Mesothelial cell of epicardium (in vitro differentiated cells): ENCODE data around the gene DIP2B. TPM values are rescaled to one million over a fixed set of nuclear protein-coding genes. Genes with fewer than 3 reads are reported as not detected.

Source experiments
- DNase-seq, 2 experiments: peaks; one replicate each; pipeline ENCODE4 v3.0.0; 2021; ENCODE audit warnings: low spot score in 2 of 2; ENCODE audit not compliant: unreplicated experiment in 2 of 2
- H3K27ac Mint-ChIP-seq: 2 replicates; pipeline ENCODE4 v1.8.0; 2021; ENCODE audit warnings: mixed read lengths
- H3K27me3 Mint-ChIP-seq: 2 replicates; pipeline ENCODE4 v1.8.0; 2021; ENCODE audit warnings: low read depth, mixed read lengths
- H3K36me3 Mint-ChIP-seq: 2 replicates; pipeline ENCODE4 v1.8.0; 2021; ENCODE audit warnings: mixed read lengths
- H3K4me1 Mint-ChIP-seq: 2 replicates; pipeline ENCODE4 v1.8.0; 2021; ENCODE audit warnings: mixed read lengths
- H3K4me3 Mint-ChIP-seq: 2 replicates; pipeline ENCODE4 v1.8.0; 2021; ENCODE audit warnings: mild to moderate bottlenecking, moderate library complexity, mixed read lengths
- H3K9me3 Mint-ChIP-seq: 2 replicates; pipeline ENCODE4 v1.8.0; 2021; ENCODE audit warnings: mixed read lengths
- total RNA-seq: library from RNA; stranded (reverse); gene quantifications from 3 replicates; pipeline ENCODE4 v1.2.1, GENCODE V29; 2021
- TF ChIP-seq, protein P1 (sequence below): fragments of 200-600 bp; sonication (generic); IDR thresholded peaks from one replicate; pipeline ENCODE4 v1.5.0; 2021; ENCODE audit warnings: antibody characterized with exemption; ENCODE audit not compliant: unreplicated experiment

The DIP2B gene
- total RNA-seq, 1 donor from 2014 or later, result 32.0 TPM

DNA sequence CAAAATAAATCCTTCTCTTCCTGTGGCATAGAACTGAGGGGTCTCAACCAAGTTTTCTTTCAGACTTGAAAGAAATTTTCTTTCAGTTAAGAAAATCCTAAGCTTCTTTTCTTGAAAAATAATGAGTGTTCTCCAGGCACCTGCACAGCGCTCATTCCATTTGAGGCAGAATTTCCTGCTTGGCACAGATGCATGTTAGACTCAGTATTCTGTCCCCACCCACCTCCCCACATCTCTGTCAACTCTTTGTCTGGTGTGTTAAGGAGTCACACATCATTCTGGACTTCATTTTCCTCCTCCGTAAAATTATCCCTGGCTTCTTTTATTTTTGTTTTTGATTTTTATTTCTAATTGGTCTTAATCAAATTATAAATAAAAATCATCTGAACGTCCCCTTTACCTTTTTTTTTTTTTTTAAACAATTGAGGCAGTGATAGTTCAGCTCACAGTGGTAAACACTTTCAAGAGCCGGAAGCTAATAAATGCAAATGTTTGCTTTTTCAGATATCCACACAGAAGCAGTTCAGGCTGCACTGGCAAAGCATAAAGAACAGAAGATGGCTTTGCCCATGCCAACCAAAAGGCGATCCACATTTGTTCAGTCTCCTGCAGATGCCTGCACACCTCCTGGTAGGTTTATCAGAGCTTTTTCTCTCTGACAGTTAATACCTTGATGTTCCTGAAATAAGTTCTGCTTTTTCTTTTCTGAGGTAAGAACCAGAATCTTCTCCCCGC lies 155.1 kb downstream of the DIP2B start:
- no peak for DNase-seq
- H3K27ac Mint-ChIP-seq, result peak overlapping the region; percentile 74
- H3K9me3 Mint-ChIP-seq, result peaks cover 13% of the 10 kb centered on the region
- peaks cover 16% of the 10 kb centered on the region for H3K36me3 Mint-ChIP-seq
- no peak overlapping the region for H3K4me3 Mint-ChIP-seq
- H3K27me3 Mint-ChIP-seq, result no peaks in the 10 kb centered on the region
- peaks cover 31% of the 10 kb centered on the region for H3K4me1 Mint-ChIP-seq
- TF ChIP-seq, protein P1, sequence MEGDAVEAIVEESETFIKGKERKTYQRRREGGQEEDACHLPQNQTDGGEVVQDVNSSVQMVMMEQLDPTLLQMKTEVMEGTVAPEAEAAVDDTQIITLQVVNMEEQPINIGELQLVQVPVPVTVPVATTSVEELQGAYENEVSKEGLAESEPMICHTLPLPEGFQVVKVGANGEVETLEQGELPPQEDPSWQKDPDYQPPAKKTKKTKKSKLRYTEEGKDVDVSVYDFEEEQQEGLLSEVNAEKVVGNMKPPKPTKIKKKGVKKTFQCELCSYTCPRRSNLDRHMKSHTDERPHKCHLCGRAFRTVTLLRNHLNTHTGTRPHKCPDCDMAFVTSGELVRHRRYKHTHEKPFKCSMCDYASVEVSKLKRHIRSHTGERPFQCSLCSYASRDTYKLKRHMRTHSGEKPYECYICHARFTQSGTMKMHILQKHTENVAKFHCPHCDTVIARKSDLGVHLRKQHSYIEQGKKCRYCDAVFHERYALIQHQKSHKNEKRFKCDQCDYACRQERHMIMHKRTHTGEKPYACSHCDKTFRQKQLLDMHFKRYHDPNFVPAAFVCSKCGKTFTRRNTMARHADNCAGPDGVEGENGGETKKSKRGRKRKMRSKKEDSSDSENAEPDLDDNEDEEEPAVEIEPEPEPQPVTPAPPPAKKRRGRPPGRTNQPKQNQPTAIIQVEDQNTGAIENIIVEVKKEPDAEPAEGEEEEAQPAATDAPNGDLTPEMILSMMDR, result no peak

DNA sequence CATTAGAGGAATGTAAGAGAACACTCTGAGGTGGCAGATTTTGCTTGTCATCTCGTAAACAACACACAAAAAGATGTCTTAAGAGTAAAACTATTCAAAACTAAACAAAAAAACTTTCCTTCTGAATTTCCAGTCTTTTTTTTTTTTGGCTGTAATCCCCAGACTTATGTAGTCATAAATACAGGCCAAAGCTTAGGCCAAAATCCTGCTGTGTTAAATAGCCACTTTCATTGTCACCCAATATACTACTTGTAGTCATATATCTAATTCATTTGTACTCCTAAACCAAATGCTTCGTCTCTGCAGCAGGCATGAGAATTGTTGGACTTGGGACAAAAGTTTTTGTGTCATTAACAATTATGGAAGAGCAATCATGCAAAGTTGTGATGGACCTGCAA lies 155.6 kb downstream of the DIP2B start:
- H3K9me3 Mint-ChIP-seq, result peaks cover 7% of the 10 kb centered on the region
- peaks cover 31% of the 10 kb centered on the region for H3K4me1 Mint-ChIP-seq
- DNase-seq, result no peak
- H3K27me3 Mint-ChIP-seq, result no peaks in the 10 kb centered on the region
- H3K36me3 Mint-ChIP-seq, result peaks cover 11% of the 10 kb centered on the region
- H3K4me3 Mint-ChIP-seq, result no peak overlapping the region
- no peak overlapping the region for H3K27ac Mint-ChIP-seq
- TF ChIP-seq, protein P1, result no peak

DNA sequence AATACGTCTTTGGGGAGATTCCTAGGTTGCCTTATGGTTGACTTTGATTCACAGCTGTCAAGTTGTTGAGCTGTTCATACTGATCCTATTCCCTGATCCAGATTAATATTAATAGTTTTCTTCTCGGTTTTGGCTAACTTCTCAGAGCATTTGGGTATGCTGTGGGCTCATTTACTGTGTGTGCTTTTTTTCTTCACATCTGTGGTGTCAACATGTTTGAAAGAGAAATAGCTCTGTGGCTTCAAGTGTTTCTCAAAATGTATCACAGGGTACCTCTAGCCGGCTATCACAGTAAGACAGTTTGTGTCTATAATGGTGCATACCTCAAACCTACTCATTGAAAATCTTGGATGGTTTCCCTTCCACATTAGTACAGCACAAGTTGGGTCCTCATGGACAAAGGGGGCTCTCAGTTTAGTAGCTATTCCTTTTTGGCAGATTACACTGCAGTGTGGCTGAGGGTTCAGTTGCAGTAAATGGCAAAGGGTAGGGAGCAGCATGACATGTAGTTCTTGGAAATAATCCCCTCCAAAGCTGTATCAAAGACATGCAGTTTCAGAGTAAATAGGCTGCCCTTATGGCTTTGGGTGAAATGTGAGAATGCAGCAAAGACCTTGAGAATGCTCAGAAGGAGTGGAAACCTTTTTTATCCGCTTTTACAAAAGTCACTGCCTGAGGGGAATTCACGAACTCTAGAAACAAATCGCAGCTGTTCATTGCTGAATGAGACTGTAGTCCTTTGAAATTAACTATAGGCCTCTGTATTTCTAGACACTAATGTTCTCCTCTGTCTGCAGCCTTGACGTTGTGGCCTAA lies 156.7 kb downstream of the DIP2B start:
- Mint-ChIP-seq H3K9me3 (peaks cover 7% of the 10 kb centered on the region), H3K27ac (no peak overlapping the region), H3K4me3 (no peak overlapping the region), H3K27me3 (no peaks in the 10 kb centered on the region), H3K4me1 (peaks cover 33% of the 10 kb centered on the region), H3K36me3 (peaks cover 11% of the 10 kb centered on the region)
- DNase-seq, result no peak
- TF ChIP-seq, protein P1, result no peak

DNA sequence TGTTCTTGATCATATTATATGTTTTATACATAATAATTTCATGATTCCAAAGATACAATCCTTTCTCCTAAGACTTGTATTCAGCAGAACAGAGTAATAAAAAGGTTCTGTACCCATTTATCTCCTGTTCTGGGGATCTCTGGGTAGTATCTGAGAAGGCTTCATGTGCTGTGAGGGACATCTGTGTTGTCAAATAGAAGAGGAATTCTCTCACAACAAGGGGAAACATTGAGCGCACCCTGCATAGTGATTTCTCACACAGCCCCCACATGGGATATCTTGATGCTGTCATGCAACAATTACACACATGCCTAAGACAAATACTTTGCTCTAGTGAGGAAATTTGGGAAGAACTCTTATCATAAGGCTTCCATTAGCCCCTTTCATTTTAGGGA lies 157.3 kb downstream of the DIP2B start:
- TF ChIP-seq, protein P1, result no peak
- H3K9me3 Mint-ChIP-seq, result peaks cover 7% of the 10 kb centered on the region
- H3K36me3 Mint-ChIP-seq, result peaks cover 11% of the 10 kb centered on the region
- no peak for DNase-seq
- peaks cover 33% of the 10 kb centered on the region for H3K4me1 Mint-ChIP-seq
- H3K27ac Mint-ChIP-seq, result peak overlapping the region; percentile 39
- H3K27me3 Mint-ChIP-seq, result no peaks in the 10 kb centered on the region
- H3K4me3 Mint-ChIP-seq, result no peak overlapping the region

DNA sequence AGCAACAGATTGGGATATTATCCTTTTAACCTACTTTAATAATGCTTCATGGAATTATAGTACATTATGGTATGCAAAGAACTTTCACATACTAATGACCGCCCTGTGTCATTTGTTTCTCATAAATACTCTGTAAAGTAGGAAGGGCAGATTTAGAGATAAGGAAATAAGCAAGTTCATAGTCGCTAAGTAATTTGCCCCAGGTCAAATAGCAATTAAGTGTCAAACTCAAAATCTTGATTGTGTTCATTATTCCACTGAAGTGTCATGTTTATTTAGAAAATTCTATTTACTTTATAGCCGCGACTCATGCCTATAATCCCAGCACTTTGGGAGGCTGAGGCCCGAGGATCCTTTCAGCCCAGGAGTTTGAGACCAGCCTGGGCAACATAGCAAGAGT lies 160.4 kb downstream of the DIP2B start:
- peaks cover 21% of the 10 kb centered on the region for H3K4me1 Mint-ChIP-seq
- H3K4me3 Mint-ChIP-seq, result no peak overlapping the region
- no peaks in the 10 kb centered on the region for H3K9me3 Mint-ChIP-seq
- no peaks in the 10 kb centered on the region for H3K27me3 Mint-ChIP-seq
- TF ChIP-seq, protein P1, result no peak
- peaks cover 4% of the 10 kb centered on the region for H3K36me3 Mint-ChIP-seq
- DNase-seq, result no peak
- no peak overlapping the region for H3K27ac Mint-ChIP-seq
